ENCODE measurements around the gene ARL8A. TPM values are rescaled to one million over a fixed set of nuclear protein-coding genes. Genes with fewer than 3 reads are reported as not detected.

The ARL8A gene
- total RNA-seq, 1 donor from 2014 or later, result 77.0 TPM

Small RNA genes within 50 kb of the gene (small RNA-seq; reads per million reads assigned to genes)
- gene CRIP1P3, result not detected

Other genes with a start within 250 kb of the ARL8A start
- 0.47 TPM for gene LMOD1, start 198.2 kb downstream of the ARL8A start, total RNA-seq
- gene TIMM17A, start 189.2 kb downstream of the ARL8A start, total RNA-seq, result 54.0 TPM
- 18.9 TPM for gene RNPEP, start 162.1 kb downstream of the ARL8A start, total RNA-seq
- 0.31 TPM for gene ELF3, start 134.2 kb downstream of the ARL8A start, total RNA-seq
- 1.1 TPM for gene GPR37L1, start 21.8 kb downstream of the ARL8A start, total RNA-seq
- gene PTPN7, start 15.9 kb upstream of the ARL8A start, total RNA-seq, result 0.16 TPM
- gene LGR6, start 49.1 kb upstream of the ARL8A start, total RNA-seq, result 0.62 TPM
- 27.6 TPM for gene UBE2T, start 197.2 kb upstream of the ARL8A start, total RNA-seq
- gene PPP1R12B, start 204.0 kb upstream of the ARL8A start, total RNA-seq, result 30.4 TPM